Measurements from ENCODE around the gene ERC2.
A peak's percentile ranks its signal among the peaks of the same experiment; 100 is the strongest.

ERC2 gene

DNA sequence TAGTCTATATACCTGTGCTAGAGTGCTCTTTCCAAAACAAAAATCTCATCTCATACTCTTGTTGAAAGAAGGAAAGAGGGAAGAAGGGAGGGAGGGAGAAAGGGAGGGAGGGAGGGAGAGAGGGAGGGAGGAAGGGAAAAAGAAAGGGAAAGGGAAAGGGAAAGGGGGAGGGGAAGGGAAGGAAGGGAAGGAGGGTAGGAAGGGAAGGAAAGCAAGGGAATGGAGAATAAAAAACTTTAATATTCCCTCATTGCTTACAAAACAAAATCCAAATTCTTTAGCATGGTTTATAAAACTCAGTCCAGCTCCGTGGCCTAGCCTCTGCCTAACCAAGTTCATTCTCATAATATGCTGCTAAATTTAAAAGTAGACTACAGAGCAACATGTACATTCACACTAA is 104.5 kb downstream of the ERC2 start:
- H3K4me3 ChIP-seq (ENCODE audit: low read length), result no peak overlapping the region
- TF ChIP-seq, protein P1, sequence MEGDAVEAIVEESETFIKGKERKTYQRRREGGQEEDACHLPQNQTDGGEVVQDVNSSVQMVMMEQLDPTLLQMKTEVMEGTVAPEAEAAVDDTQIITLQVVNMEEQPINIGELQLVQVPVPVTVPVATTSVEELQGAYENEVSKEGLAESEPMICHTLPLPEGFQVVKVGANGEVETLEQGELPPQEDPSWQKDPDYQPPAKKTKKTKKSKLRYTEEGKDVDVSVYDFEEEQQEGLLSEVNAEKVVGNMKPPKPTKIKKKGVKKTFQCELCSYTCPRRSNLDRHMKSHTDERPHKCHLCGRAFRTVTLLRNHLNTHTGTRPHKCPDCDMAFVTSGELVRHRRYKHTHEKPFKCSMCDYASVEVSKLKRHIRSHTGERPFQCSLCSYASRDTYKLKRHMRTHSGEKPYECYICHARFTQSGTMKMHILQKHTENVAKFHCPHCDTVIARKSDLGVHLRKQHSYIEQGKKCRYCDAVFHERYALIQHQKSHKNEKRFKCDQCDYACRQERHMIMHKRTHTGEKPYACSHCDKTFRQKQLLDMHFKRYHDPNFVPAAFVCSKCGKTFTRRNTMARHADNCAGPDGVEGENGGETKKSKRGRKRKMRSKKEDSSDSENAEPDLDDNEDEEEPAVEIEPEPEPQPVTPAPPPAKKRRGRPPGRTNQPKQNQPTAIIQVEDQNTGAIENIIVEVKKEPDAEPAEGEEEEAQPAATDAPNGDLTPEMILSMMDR (conservative IDR thresholded peaks at IDR 0.05; ENCODE audit: low read length), result no peak
- DNase-seq (ENCODE audit: low read depth), result no peak

DNA sequence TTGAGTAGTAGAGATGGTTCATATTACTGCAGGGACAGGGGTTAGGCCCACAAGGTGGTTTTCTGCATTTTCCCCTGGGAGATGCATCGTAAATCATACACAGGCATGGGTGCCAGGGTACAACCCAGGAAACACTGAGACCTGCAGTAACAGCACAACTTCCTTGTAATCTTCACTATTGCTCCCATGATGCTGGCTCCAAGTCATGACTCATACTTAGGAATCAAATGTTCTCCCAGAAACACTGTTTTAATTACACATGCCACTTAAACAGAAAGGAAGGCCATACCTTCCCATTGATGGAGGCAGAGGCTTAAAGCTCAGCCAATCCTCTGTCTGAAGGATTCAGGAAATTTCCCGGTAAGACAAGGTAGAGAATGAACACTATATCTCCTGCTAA is 106.5 kb downstream of the ERC2 start:
- no peak overlapping the region for H3K4me3 ChIP-seq (ENCODE audit: low read length)
- TF ChIP-seq, protein P1 (conservative IDR thresholded peaks at IDR 0.05; ENCODE audit: low read length), result no peak
- DNase-seq (ENCODE audit: low read depth), result no peak

GRCh38 chr3:56357266-56357665 is 111.0 kb downstream of the ERC2 start:
- TF ChIP-seq, protein P1 (conservative IDR thresholded peaks at IDR 0.05; ENCODE audit: low read length), result no peak
- H3K4me3 ChIP-seq (ENCODE audit: low read length), result no peak overlapping the region
- DNase-seq (ENCODE audit: low read depth), result no peak

DNA sequence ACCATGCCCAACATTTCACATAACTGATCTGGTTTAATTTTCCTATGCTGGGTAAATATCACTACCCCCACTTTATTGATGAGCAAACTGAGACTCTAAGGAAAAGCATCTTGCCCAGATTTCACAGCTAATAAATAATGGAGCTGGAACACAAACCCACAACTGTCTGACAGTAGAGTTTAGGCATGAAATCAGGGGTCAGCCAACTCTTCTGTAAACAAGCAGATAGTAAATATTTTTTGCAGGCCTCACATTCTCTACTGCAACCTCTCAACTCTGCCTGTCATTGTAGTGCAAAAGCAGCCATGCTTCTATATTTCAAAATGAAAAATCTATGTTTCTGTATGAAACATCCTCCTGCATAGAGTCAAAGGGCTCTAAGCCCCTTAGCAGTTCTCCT is 111.5 kb downstream of the ERC2 start:
- TF ChIP-seq, protein P1 (conservative IDR thresholded peaks at IDR 0.05; ENCODE audit: low read length), result no peak
- H3K4me3 ChIP-seq (ENCODE audit: low read length), result no peak overlapping the region
- DNase-seq (ENCODE audit: low read depth), result no peak

DNA sequence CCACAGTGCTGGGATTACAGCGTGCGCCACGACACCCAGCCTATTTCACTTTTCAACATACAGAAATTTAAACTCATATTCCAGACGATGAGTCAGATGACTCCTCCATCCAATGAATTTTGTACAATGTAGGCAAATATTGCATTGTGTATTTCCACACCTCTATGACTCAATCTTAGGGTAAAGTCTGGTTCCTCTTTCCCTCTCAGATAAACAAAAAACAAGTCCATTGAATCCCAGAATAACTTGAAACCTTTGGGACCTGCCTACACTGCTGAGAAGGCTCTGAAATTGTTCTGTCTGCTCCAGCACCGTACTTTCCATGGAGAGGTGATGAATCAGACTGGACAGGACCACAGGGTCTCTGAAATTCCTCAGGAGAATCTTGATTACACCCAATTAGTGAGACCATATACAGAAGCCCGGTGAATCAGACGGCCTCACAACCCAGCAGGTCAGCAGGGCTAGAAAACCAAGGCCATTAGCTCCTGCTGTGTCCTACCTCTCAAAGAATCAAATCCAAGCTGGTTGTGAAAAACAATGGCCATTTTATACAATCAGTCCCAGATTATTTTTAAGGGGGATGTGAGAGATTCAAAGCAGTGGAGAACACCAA is 112.6 kb downstream of the ERC2 start:
- DNase-seq (ENCODE audit: low read depth), result no peak
- TF ChIP-seq, protein P1 (conservative IDR thresholded peaks at IDR 0.05; ENCODE audit: low read length), result no peak
- H3K4me3 ChIP-seq (ENCODE audit: low read length), result no peak overlapping the region

- no peak overlapping the region for H3K4me3 ChIP-seq (ENCODE audit: low read length)
- TF ChIP-seq, protein P1 (conservative IDR thresholded peaks at IDR 0.05; ENCODE audit: low read length), result no peak
- DNase-seq (ENCODE audit: low read depth), result no peak
These were observed 116.7 kb downstream of the ERC2 start for GRCh38 chr3:56351537-56351936.

- DNase-seq (ENCODE audit: low read depth), result no peak
- no peak overlapping the region for H3K4me3 ChIP-seq (ENCODE audit: low read length)
- TF ChIP-seq, protein P1 (conservative IDR thresholded peaks at IDR 0.05; ENCODE audit: low read length), result peak; percentile 20; the same call in 1 of the 2 replicates
These were observed 120.9 kb downstream of the ERC2 start for GRCh38 chr3:56347219-56347871.
